GM18519 (cell line): ENCODE results near the gene SPTB.
"Not testable (repeated sequence)": the region's sequence is repeated elsewhere in the genome, so short reads cannot be mapped to it uniquely, and the experiment has no call there.

Experiments
- ATAC-seq: cut with Tn5 transposase; IDR thresholded peaks from one replicate; pipeline ENCODE4 v1.9.1; 2021; ENCODE audit warnings: mild to moderate bottlenecking, moderate library complexity; ENCODE audit not compliant: unreplicated experiment, low FRiP score

SPTB gene

GRCh38 chr14:64879635-64880220 is at the start of gene SPTB:
Gene SPTB (minus strand): TSS chr14:64879907. CDS start chr14:64823094, 56,813 bp downstream.
- no peak for ATAC-seq

- no peak for ATAC-seq
Observed at GRCh38 chr14:64929014-64929359, 49.3 kb upstream of the SPTB start.

- no peak for ATAC-seq
Observed at GRCh38 chr14:64928239-64929013, 48.7 kb upstream of the SPTB start.

GRCh38 chr14:64927031-64927430 is 47.3 kb upstream of the SPTB start:
- ATAC-seq, result no peak

GRCh38 chr14:64926398-64926995 is 46.8 kb upstream of the SPTB start:
- no peak for ATAC-seq

GRCh38 chr14:64923015-64923414 is 43.3 kb upstream of the SPTB start:
- ATAC-seq, result no peak

GRCh38 chr14:64920465-64920864 is 40.8 kb upstream of the SPTB start:
- ATAC-seq, result no peak

GRCh38 chr14:64919618-64920017 is 39.9 kb upstream of the SPTB start:
- no peak for ATAC-seq

GRCh38 chr14:64919215-64919614 is 39.5 kb upstream of the SPTB start:
- ATAC-seq, result no peak

GRCh38 chr14:64918216-64918615 is 38.5 kb upstream of the SPTB start:
- no peak for ATAC-seq

- no peak for ATAC-seq
Observed at GRCh38 chr14:64915797-64916196, 36.1 kb upstream of the SPTB start.

- ATAC-seq, result no peak
Observed at GRCh38 chr14:64915029-64915424, 35.3 kb upstream of the SPTB start.

GRCh38 chr14:64914237-64915028 is 34.7 kb upstream of the SPTB start, which contains the start of gene CHURC1:
Gene CHURC1 (plus strand): TSS chr14:64914455. CDS start chr14:64914496, 41 bp downstream.
- ATAC-seq, result peak; percentile 91

GRCh38 chr14:64913477-64913876 is 33.8 kb upstream of the SPTB start:
- ATAC-seq, result not testable (repeated sequence)

GRCh38 chr14:64912261-64912660 is 32.6 kb upstream of the SPTB start:
- ATAC-seq, result no peak

GRCh38 chr14:64910847-64911495 is 31.3 kb upstream of the SPTB start:
- ATAC-seq, result no peak

GRCh38 chr14:64906022-64906421 is 26.3 kb upstream of the SPTB start:
- no peak for ATAC-seq

- no peak for ATAC-seq
Observed at GRCh38 chr14:64899958-64900357, 20.3 kb upstream of the SPTB start.

- ATAC-seq, result no peak
Observed at GRCh38 chr14:64891839-64892375, 12.2 kb upstream of the SPTB start.

GRCh38 chr14:64891173-64891838 is 11.6 kb upstream of the SPTB start:
- ATAC-seq, result no peak
